Activated effector memory CD4-positive, alpha-beta T cell treated with Interleukin-2 at 50 U/mL for 16 hours (primary cell): ENCODE measurements around the gene RBM20.
"Not testable (repeated sequence)": the region's sequence is repeated elsewhere in the genome, so short reads cannot be mapped to it uniquely, and the experiment has no call there.

Source experiments
- DNase-seq: peaks from one replicate; pipeline ENCODE4 v3.0.0-alpha.2; 2020

RBM20 gene

GRCh38 chr10:110649347-110650264 lies 5.5 kb downstream of the RBM20 start:
- no peak for DNase-seq

- DNase-seq: no peak
These were observed 6.1 kb downstream of the RBM20 start for GRCh38 chr10:110650265-110650668.

GRCh38 chr10:110651044-110651958 lies 7.2 kb downstream of the RBM20 start:
- DNase-seq: no peak

GRCh38 chr10:110652475-110653118 lies 8.5 kb downstream of the RBM20 start:
- DNase-seq: no peak

- no peak for DNase-seq
These were observed 11.2 kb downstream of the RBM20 start for GRCh38 chr10:110655320-110655719.

GRCh38 chr10:110656612-110657011 lies 12.5 kb downstream of the RBM20 start:
- no peak for DNase-seq

- no peak for DNase-seq
These were observed 14.0 kb downstream of the RBM20 start for GRCh38 chr10:110657973-110658691.

- DNase-seq: no peak
These were observed 15.4 kb downstream of the RBM20 start for GRCh38 chr10:110659558-110659957.

GRCh38 chr10:110660289-110660688 lies 16.2 kb downstream of the RBM20 start:
- DNase-seq: not testable (repeated sequence)

- DNase-seq: no peak
These were observed 17.2 kb downstream of the RBM20 start for GRCh38 chr10:110661292-110661691.

GRCh38 chr10:110664483-110665420 lies 20.6 kb downstream of the RBM20 start:
- DNase-seq: no peak

- not testable (repeated sequence) for DNase-seq
These were observed 22.1 kb downstream of the RBM20 start for GRCh38 chr10:110666259-110666658.

- no peak for DNase-seq
These were observed 22.5 kb downstream of the RBM20 start for GRCh38 chr10:110666673-110667072.

- DNase-seq: no peak
These were observed 23.6 kb downstream of the RBM20 start for GRCh38 chr10:110667620-110668343.

- no peak for DNase-seq
These were observed 24.3 kb downstream of the RBM20 start for GRCh38 chr10:110668443-110668842.

GRCh38 chr10:110670335-110670734 lies 26.2 kb downstream of the RBM20 start:
- no peak for DNase-seq

GRCh38 chr10:110671788-110672579 lies 27.8 kb downstream of the RBM20 start:
- peak; percentile 47 for DNase-seq

GRCh38 chr10:110672580-110672919 lies 28.4 kb downstream of the RBM20 start:
- DNase-seq: no peak

- DNase-seq: no peak
These were observed 31.9 kb downstream of the RBM20 start for GRCh38 chr10:110676016-110676415.
